GM12878 (cell line): Measurements from ENCODE around the gene TRAF3IP1.

Source experiments
- EED ChIP-seq: sonication (generic); IDR thresholded peaks from 2 replicates; pipeline ENCODE4 v1.6.1; 2016; ENCODE audit warnings: antibody characterized with exemption, low read depth
- EZH2 ChIP-seq: IDR thresholded peaks from 2 replicates; pipeline ENCODE4 v1.6.1; 2012; ENCODE audit warnings: low read depth, mild to moderate bottlenecking, control low read depth, inconsistent platforms, low read length, borderline replicate concordance; ENCODE audit not compliant: control insufficient read depth
- NFIC ChIP-seq: IDR thresholded peaks from 2 replicates; pipeline ENCODE4 v1.6.1; 2012; ENCODE audit warnings: low read depth, mild to moderate bottlenecking, inconsistent platforms, low read length, moderate library complexity
- POLR2A ChIP-seq: IDR thresholded peaks from 2 replicates; pipeline ENCODE4 v1.6.1; 2011; ENCODE audit warnings: low read depth, mild to moderate bottlenecking, low read length
- TF ChIP-seq, protein P1 (sequence below): IDR thresholded peaks from 2 replicates; pipeline ENCODE4 v1.6.1; 2012; ENCODE audit warnings: low read depth, low read length, improper control_type of control experiment
- TF ChIP-seq, protein P2 (sequence below), 3 experiments: IDR thresholded peaks in 2 of 3; conservative IDR thresholded peaks in 1 of 3; 2 replicates each; pipeline ENCODE4 v1.5.1; 2011; ENCODE audit warnings: low read depth in 3 of 3, low read length in 3 of 3, mild to moderate bottlenecking in 3 of 3, control low read depth in 2 of 3, moderate library complexity in 2 of 3, inconsistent platforms in 1 of 3, mixed read lengths in 1 of 3; ENCODE audit not compliant: control insufficient read depth in 2 of 3, insufficient read depth in 1 of 3; ENCODE audit errors: extremely low read depth in 1 of 3

GRCh38 chr2:238286551-238286950, 33.8 kb upstream of the TRAF3IP1 start:
- TF ChIP-seq, protein P1, sequence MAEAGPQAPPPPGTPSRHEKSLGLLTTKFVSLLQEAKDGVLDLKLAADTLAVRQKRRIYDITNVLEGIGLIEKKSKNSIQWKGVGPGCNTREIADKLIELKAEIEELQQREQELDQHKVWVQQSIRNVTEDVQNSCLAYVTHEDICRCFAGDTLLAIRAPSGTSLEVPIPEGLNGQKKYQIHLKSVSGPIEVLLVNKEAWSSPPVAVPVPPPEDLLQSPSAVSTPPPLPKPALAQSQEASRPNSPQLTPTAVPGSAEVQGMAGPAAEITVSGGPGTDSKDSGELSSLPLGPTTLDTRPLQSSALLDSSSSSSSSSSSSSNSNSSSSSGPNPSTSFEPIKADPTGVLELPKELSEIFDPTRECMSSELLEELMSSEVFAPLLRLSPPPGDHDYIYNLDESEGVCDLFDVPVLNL = no peak
- TF ChIP-seq NFIC = no peak
- no peak for TF ChIP-seq EED
- TF ChIP-seq EZH2 = no peak
- TF ChIP-seq, protein P2, sequence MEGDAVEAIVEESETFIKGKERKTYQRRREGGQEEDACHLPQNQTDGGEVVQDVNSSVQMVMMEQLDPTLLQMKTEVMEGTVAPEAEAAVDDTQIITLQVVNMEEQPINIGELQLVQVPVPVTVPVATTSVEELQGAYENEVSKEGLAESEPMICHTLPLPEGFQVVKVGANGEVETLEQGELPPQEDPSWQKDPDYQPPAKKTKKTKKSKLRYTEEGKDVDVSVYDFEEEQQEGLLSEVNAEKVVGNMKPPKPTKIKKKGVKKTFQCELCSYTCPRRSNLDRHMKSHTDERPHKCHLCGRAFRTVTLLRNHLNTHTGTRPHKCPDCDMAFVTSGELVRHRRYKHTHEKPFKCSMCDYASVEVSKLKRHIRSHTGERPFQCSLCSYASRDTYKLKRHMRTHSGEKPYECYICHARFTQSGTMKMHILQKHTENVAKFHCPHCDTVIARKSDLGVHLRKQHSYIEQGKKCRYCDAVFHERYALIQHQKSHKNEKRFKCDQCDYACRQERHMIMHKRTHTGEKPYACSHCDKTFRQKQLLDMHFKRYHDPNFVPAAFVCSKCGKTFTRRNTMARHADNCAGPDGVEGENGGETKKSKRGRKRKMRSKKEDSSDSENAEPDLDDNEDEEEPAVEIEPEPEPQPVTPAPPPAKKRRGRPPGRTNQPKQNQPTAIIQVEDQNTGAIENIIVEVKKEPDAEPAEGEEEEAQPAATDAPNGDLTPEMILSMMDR (IDR thresholded peaks at IDR 0.05 in 2 of 3, conservative IDR thresholded peaks at IDR 0.05 in 1 of 3; ENCODE audit: control insufficient read depth in 2 of 3, extremely low read depth in 1 of 3, insufficient read depth in 1 of 3, low read depth in 3 of 3, low read length in 3 of 3) = no peak
- no peak for TF ChIP-seq POLR2A
